Right renal cortex interstitium (tissue), 3 donors: ENCODE measurements around the gene TRIM45. TPM values are rescaled to one million over a fixed set of nuclear protein-coding genes. Genes with fewer than 3 reads are reported as not detected.
"Not testable (repeated sequence)": the region's sequence is repeated elsewhere in the genome, so short reads cannot be mapped to it uniquely, and the experiment has no call there.

ENCODE experiments used
- DNase-seq, 3 donors: peaks; one replicate each; pipeline ENCODE4 v3.0.0-alpha.2; 2013; ENCODE audit warnings: low read depth in 3 of 3, low spot score in 2 of 3
- polyA plus RNA-seq, 3 donors: library from polyadenylated mRNA; unstranded; fragments of 120-200 nt; gene quantifications; one replicate each; pipeline ENCODE4 v1.2.1, GENCODE V29; 2013; ENCODE audit not compliant: insufficient read length in 3 of 3

The TRIM45 gene
- polyA plus RNA-seq, 3 donors, result 15.0 to 15.1 (median 15.1) TPM

GRCh38 chr1:117104986-117105385 is 16.6 kb downstream of the TRIM45 start:
- no peak for DNase-seq

- DNase-seq, result not testable (repeated sequence)
These were observed 19.7 kb downstream of the TRIM45 start for GRCh38 chr1:117101858-117102257.

DNA sequence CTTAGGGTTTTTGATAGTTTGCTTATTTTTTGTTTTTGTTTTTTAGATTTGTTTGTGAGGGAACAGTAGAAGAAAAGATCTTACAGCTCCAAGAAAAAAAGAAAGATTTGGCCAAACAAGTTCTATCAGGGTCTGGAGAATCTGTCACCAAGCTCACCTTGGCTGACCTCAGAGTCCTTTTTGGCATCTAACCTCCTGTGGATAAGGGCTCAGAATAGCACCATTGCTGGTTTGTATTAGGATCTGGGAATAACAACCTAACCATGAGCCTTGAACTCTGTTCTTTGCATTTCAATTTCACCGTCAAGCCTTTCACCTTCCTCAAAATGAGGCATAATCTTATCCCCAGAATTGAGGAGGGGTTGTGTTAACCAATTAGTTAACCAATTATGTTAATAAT is 20.2 kb downstream of the TRIM45 start:
- no peak for DNase-seq

GRCh38 chr1:117098287-117098890 is 23.2 kb downstream of the TRIM45 start:
- no peak for DNase-seq

DNA sequence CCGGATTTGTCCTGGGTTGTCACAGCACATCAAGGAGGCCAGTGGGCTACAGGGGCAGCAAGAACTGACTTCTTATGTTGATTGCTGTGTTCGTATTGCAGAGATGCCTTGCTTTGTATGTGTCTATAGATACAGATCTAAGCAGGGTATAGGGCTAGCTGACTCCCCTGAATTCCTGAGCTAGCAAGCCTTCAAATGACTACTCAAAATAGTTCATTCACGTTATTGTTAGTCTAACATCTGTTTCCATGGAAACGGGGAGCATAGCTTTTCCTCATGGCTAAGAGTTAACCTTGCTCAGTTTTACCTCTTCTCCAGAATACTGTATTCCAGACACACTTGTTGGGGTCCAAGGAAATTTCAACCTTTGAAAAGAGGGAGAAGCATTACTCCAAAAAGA is 24.1 kb downstream of the TRIM45 start:
- DNase-seq, result no peak

DNA sequence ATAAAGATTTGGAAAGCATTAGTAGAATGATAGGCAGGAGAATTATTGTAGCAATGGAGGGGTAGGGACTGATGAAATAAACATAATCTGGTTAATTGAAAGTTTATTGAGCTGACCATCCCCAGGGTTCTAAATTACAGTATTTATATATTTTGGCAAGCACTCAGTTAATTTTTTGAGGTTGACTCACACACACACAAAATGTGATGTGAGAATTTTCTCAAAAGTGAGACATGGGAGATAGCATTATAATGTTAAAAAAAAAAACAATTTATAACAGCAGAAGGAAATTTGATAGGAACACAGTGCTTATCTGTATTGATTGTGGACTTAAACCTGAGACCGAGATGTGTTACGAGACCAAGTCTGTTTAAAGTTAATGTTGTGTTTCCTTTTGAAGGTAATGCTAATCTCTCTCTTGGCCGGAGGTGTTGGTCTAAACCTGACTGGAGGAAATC is 24.6 kb downstream of the TRIM45 start:
- DNase-seq, result no peak

- no peak for DNase-seq
These were observed 26.5 kb downstream of the TRIM45 start for GRCh38 chr1:117094841-117095604.

GRCh38 chr1:117093870-117094621 is 27.5 kb downstream of the TRIM45 start:
- peak in 2 of 3 donors; percentile 23 to 43 for DNase-seq

GRCh38 chr1:117093091-117093534 is 28.4 kb downstream of the TRIM45 start:
- DNase-seq, result peak in 2 of 3 donors; percentile 32 to 45

- DNase-seq, result no peak
These were observed 29.0 kb downstream of the TRIM45 start for GRCh38 chr1:117092594-117092993.

DNA sequence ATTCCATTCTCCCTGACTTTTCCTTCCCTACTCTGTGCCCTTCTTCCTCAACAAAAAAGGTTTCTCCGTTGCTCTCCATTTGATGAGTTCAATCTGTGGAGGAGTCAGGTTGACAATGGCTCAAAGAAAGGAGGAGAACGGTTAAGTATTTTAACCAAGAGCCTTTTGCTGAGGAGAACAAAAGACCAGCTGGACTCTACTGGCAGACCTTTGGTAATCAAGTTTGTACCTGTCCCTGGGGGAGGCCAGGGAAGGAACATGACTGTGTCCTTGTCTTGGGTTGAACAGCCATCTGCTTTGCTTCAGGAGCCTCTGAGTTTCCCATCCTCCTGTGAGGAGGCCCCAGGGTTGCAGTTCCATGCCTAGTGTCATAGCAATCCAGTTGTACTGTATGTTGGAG is 31.6 kb downstream of the TRIM45 start:
- DNase-seq, result no peak

DNA sequence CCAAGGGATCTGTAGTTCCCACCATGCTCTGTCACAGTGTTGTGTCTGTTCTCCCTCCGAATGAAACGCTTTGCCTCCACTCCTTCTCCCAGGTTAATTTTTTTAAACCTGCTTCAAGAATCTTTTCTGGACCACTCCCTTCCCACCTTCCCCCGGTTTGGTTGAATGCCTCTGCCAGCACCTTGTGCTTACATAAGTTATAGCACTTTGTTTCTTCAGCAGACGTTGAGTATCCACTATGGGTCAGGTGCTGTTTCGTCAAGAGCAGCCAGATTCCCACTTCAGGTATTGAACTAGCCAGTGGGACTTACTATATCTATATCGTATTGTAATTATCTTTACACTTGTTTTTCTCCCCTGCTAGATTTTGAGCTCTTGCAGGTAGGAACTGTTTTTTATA is 33.9 kb downstream of the TRIM45 start:
- no peak for DNase-seq

DNA sequence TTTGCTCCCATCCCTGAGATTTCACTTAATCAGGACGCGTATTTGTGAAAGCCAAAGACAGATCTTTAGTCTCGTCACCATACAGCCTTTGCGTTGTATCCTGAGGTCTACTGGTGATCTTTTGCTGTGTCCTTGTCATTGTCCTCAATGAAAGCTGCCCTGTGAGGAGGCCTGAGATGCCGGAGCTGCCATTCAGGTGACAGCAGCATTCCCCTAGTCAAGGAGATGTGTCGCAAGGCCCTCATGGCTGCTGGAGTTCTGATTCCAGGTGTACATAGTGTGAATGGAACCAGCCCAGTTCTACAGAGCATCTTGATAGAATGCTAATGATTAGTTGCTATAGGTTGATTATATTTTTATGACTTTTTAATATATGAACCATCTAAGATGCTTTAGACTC is 37.3 kb downstream of the TRIM45 start:
- no peak for DNase-seq

DNA sequence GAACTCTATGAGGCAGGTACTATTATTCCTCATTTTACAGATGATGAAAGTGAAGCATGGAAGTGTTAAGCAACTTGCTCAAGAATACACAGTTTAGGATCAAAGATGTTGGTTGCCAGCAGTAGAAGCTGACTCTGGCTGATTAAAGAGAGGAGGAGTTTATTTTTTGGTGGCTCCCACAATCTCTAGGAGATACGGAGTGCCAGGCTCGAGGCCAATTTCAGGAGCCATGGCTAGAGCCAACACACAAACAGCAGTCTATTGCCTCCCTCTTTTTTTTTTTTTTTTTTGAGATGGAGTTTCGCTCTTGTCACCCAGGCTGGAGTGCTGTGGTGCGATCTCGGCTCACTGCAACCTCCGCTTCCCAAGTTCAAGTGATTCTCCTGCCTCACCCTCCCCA is 41.8 kb downstream of the TRIM45 start:
- DNase-seq, result no peak

GRCh38 chr1:117077267-117077666 is 44.3 kb downstream of the TRIM45 start:
- no peak for DNase-seq

DNA sequence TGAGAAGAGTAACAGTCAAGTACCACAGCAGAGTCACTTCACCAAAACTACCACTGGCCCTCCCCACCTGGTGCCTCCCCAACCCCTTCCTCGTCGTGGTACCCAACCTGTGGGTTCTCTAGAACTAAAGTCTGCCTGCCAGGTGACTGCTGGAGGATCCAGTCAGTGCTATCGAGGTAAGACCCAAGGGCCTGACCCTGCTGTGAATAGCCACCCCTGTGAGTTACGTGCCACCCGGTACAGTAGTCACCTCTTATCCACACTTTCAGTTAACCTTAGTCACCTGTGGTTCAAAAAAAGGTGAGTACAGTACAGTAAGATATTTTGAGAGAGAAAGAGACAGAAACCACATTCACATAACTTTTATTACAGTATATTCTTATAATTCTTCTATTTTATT is 44.9 kb downstream of the TRIM45 start:
- DNase-seq, result no peak

DNA sequence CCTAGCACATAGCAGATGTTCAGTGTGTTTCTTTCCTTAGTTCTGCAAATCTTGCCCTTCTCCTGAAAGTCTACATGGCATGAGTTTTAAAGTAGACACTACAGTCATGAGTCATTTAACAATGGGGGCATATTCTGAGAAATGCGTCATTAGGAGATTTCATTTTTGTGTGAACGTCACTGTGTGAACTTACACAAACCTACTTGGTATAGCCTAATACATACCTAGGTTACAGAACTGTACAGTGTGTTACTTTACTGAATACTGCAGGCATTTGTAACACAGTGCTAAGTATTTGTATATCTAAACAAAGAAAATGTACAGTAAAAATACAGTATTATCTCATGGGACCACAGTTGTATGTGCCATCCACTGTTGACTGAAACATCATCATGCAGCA is 51.4 kb downstream of the TRIM45 start:
- no peak for DNase-seq

GRCh38 chr1:117069220-117069844 is 52.2 kb downstream of the TRIM45 start:
- no peak for DNase-seq

DNA sequence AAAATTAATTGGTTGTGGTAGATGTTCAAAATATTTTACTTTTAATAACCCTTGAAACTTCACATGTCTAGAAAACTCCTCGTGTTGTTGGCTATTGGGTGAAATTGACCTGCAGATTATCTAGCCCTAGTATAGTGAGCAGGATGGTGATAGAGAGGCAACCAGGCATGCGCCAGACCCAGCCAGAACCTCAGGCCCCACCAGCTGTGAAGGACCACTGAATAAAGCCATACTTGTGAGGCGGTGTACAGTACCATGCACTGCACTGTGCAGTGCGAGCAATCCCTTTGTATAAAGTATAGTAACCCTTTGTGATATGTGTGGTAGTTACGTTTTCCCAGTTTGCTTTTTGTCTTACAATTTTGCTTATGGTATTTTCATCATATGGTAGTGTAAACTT is 53.0 kb downstream of the TRIM45 start:
- DNase-seq, result no peak

DNA sequence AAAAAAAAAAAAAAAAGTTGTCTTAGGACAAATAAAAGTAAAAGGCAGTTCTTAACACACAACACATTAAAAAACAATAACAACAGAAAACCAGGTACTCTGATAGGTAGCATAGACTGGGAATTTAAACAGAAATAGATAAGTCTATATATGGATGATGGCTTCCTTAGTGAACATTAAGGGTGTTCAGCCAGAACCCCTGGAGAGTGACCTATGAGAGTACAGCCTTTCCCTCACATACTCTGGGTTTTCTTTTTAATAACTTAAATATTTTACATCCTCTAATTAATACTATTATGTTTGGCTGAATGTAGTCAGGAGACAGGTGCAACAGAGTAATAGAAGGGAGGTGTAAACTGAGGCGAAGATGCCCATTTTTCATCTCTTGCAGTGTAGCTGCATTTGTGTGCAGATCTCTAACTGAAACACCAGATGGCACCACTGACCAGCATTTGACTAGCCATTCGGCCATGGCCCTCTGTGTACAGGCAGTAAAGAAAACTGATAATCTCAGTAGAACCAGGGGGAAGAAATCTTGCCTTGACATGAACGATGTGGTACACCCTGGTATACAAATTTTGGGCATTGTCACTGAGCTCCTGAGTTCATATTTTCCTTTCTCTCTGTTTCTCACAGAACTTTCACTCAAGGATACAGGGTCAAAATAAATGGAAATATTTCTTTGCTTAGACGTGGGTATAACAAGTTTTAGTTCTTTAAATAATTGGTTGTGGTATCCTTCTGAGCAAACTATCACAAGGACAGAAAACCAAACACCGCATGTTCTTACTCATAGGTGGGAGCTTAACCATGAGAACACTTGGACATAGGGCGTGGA is 53.8 kb downstream of the TRIM45 start:
- DNase-seq, result no peak
